GM21360 (cell line): Measurements from ENCODE around the gene RPS27L.
A peak's percentile ranks its signal among the peaks of the same experiment; 100 is the strongest.

Source experiments
- ATAC-seq: cut with Tn5 transposase; IDR thresholded peaks from one replicate; pipeline ENCODE4 v1.9.1; 2021; ENCODE audit warnings: mild to moderate bottlenecking, moderate library complexity; ENCODE audit not compliant: unreplicated experiment

The RPS27L gene

GRCh38 chr15:63157118-63157843 lies at the start of gene RPS27L:
Gene RPS27L (minus strand): TSS chr15:63157477. CDS start chr15:63157405, 72 bp downstream.
- ATAC-seq: peak; percentile 78

DNA sequence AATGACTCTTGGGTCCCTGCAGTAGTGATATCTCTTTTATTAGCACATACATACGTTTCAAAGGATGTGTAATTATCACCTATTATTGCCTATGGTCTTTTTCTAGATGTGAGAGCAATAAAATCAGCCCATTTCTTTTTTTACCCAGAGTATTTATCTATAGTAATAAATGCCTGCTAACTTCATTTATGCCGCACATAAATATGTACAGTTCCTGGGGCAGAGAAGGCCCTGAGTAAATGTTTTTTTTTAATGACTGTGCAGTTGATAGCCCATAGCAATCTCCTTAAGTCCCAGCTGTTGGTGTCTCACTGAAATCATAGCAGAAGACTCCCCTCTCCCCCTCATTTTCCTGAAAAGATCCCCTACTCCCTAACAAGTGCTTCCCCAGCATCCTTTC lies 48.8 kb upstream of the RPS27L start:
- no peak for ATAC-seq

- ATAC-seq: no peak
These were observed 46.3 kb upstream of the RPS27L start for GRCh38 chr15:63203451-63204090.

GRCh38 chr15:63202861-63203260 lies 45.6 kb upstream of the RPS27L start:
- ATAC-seq: no peak

- no peak for ATAC-seq
These were observed 43.4 kb upstream of the RPS27L start for GRCh38 chr15:63200464-63201249.

DNA sequence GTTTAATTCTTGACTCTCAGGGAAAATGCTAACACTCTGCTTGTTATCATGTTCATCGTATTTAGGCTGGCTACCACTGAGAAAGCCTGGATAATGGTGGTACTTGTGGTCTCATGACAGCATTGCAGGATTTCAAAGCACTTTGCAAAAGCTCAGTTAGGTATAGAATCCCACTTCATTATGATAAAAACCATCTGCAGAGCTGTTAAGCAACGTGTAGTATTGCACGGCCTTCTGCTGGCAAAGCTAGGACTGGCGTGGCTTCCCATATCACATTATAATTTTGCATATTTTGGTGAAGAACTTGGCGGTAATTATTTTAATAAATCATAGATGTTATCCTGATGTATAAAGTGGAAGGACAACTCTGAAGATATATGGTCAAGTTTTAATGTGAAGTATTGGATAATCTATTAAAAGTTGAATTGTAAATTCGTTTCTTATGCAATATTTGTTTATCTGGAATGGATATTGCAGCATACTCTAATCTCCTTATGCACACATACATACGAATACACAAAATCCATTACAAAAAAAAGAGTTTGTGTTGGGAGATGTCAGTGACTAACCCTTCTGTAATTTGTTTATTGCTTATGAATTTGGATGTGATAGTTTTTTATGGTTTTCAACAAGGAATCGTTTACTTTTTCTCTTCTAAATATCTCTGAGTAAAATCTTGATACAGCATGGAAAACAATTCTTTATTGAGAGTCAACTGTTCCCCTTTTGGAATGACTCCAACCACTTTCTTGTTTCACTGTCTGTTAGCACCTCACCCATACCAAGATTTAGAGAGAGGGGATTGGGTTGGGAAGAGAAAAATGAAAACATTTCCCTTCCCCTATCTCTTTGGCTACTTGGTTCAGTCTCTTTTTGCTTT lies 41.3 kb upstream of the RPS27L start:
- no peak for ATAC-seq

DNA sequence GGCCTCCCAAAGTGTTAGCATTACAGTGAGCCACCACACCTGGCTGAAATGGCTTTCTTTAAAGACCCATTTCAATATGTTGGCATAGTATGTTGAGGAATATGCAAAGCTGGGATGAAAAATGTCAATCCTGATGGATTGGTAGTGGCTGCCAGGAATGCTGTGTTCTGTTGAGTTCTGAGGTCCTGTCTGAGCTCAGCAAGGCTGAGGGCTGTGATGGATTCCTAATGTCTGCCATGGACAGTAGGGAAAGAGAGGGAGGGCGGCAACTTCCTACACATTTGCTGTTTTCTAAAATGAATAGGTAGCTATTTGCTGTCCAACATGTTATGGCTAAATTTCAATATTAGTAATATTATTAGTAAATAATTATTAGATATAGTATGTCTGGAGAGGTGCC lies 40.3 kb upstream of the RPS27L start:
- no peak for ATAC-seq

DNA sequence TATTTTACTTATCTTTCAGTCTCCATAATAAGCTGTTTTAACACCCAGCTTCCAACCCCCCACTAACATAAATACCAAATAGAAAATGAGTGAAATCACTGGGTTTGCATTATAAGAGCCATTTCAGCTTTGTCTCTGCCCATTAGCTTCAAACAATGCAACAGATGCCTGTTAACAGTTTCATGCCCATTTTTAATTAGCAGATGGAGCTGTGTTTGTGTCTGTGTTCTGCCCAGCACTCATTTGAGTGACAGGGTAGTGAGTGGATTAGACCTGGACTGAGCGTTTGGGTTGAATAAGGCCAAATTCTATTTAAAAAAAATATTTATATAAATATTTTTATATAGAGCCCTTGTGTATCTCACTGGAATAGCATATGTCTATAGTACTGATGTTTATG lies 39.6 kb upstream of the RPS27L start:
- no peak for ATAC-seq

GRCh38 chr15:63195569-63196015 lies 38.3 kb upstream of the RPS27L start:
- ATAC-seq: no peak

GRCh38 chr15:63194880-63195568 lies 37.7 kb upstream of the RPS27L start:
- no peak for ATAC-seq

DNA sequence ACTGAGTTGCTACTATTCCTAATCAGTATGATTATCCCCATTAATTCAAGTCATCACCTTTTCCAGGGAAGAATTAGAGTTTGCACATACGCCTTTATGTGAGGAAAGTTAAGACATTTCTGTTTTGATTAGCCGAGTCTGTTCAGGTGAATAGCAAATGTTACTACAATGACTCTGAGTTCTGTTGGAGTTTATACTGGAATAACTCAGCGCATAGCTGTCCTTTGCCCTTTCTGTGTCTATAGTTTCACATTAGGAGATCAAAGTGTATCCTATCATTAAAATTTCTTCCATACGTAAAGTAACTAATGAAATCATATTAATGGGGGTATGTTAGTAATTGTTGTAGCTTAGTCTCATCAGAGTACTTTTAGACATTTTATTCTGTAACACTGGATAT lies 37.0 kb upstream of the RPS27L start:
- no peak for ATAC-seq

DNA sequence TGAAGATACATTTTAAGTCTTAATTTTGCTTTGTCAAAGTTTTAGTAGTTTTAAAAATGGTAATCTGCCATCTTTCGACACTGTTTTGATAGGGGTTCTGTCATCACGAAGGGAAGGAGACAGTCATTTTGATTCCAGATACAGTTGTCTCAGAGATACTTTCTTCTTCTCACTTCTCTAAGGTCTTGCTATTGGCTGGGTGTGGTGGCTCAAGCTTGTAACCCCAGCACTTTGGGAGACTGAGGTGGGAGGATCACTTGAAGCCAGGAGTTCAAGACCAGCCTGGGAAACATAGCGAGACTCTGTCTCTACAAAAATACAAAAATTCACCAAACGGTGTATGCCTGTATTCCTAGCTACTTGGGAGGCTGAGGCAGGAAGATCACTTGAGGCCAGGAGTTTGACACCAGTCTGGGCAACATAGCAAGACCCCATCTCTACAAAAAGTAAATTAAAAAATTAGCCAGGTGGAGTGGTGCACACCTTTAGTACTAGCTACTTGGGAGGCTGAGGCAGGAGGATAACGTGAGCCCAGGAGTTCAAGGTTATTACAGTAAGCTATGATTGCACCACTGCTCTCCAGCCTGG lies 35.4 kb upstream of the RPS27L start:
- ATAC-seq: no peak

DNA sequence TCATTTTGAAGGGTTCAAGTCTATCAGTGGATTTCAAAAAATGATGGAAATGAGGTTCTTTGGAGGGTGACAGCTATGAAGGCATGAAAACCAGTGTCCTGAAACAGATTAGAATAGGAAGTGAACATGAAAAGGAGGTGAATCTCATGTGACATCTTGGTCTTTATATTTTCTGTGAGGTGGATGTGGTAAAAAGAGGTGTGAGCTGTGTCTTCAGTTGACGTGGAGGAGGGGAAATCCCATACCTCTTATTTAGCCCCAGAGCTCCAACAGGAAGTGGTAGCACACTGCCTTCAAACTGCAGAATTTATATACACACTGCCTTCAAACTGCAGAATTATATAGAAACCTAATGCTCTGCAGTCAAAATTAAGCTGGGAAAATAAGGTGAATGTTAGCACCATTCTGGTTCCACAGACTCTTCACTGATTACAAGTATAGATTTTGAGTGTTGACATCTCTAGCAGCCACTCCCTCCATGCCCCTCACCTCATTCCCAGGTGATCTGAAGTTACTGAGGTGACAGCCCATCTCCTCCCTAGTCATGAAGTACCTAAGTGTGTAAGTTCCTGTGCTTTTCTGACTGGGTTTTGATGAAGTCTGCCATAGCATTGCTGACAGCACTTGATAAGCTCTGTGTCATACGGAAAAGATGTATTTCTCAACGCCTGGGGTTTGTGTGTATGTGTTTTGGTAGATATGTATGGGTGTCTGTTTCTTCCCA lies 34.8 kb upstream of the RPS27L start:
- no peak for ATAC-seq

- no peak for ATAC-seq
These were observed 33.7 kb upstream of the RPS27L start for GRCh38 chr15:63190769-63191649.

DNA sequence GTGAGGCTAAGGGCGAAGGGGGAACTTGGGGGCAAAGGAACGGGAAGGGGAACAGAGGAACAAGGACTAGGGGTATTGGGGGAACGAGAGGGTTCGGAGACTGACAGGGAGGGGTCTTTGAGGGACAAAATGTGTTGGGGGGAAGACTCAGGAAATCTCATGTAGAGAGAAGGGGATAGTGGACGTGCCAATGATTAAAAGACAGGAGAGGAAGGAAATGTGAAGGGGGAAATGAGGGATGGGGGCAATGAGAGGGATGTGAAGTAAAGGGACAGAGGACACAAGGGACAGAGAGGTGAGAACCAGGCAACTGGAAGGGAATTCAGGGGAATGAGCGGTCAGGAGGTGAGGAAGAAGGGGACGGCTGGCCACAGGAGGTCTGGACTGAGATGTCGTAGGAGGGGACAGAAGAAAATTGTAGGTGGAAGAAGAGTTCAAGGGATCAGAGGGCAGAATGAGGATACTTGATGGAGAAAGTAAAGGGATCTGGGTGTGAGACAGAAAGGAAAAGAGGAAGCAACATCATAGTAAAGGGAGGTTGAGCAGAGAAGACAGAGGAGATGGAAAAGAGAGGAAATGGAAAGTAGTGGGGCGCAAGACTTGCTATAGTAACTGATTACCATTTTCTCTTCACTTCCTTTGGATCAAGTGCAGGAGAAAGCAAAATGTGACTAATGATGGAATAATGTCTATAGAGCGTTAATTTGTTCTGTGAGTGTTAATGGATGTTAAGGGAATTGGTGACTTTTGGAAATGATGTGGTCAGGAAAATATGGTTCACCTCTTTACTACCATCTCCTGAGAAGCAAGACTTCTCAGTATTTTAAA lies 32.9 kb upstream of the RPS27L start:
- no peak for ATAC-seq

- ATAC-seq: peak; percentile 70
These were observed 31.9 kb upstream of the RPS27L start, which contains the start of gene RAB8B for GRCh38 chr15:63188926-63189871. Gene RAB8B (plus strand): TSS chr15:63189606. CDS start chr15:63189625, 19 bp downstream.
